Lung (tissue), 12 donors: Measurements from ENCODE around the gene ARID2. TPM values are rescaled to one million over a fixed set of nuclear protein-coding genes. Genes with fewer than 3 reads are reported as not detected.

Experiments
- ATAC-seq: fragments of 200-7000 bp; cut with Tn5 transposase; one replicate; pipeline ENCODE4 v1.9.1; 2020; ENCODE audit warnings: moderate number of reproducible peaks; ENCODE audit not compliant: insufficient read depth, low FRiP score
- DNase-seq, 3 donors: peaks; one replicate each; pipeline ENCODE4 v3.0.0-alpha.2; 2013 to 2017
- H3K27ac ChIP-seq, 2 donors: one replicate each; pipeline ENCODE4 v1.5.1; 2013; ENCODE audit warnings: mild to moderate bottlenecking in 2 of 2, moderate library complexity in 2 of 2, control low read depth in 1 of 2, inconsistent platforms in 1 of 2, low read depth in 1 of 2, low read length in 1 of 2
- H3K27me3 ChIP-seq, 3 donors: one replicate each; pipeline ENCODE4 v1.5.1; 2013; ENCODE audit warnings: low read length in 2 of 3; ENCODE audit not compliant: control insufficient read depth in 3 of 3, insufficient read depth in 3 of 3
- H3K36me3 ChIP-seq, 4 donors: one replicate each; pipeline ENCODE4 v1.5.1; 2013; ENCODE audit warnings: low read length in 4 of 4, mild to moderate bottlenecking in 1 of 4, moderate library complexity in 1 of 4; ENCODE audit not compliant: control insufficient read depth in 4 of 4, insufficient read depth in 4 of 4
- H3K4me1 ChIP-seq, 5 donors: one replicate each; pipeline ENCODE4 v1.5.1; 2013; ENCODE audit warnings: low read length in 5 of 5, mild to moderate bottlenecking in 2 of 5, moderate library complexity in 1 of 5; ENCODE audit not compliant: control insufficient read depth in 5 of 5, insufficient read depth in 5 of 5
- H3K4me3 ChIP-seq: one replicate; pipeline ENCODE4 v1.5.1; 2013; ENCODE audit warnings: mild to moderate bottlenecking, control low read depth, moderate library complexity
- H3K9ac ChIP-seq, 2 donors: one replicate each; pipeline ENCODE4 v1.5.1; 2013; ENCODE audit warnings: low read length in 2 of 2, control low read depth in 1 of 2; ENCODE audit not compliant: insufficient read depth in 1 of 2
- H3K9me3 ChIP-seq, 4 donors: one replicate each; pipeline ENCODE4 v1.5.1; 2013; ENCODE audit warnings: low read length in 3 of 4, mild to moderate bottlenecking in 1 of 4, moderate library complexity in 1 of 4; ENCODE audit not compliant: control insufficient read depth in 4 of 4, insufficient read depth in 3 of 4
- WGBS, 2 donors: extraction: QIAGEN DNeasy Blood & Tissue Kit; methylation state at CpG; one replicate each; pipeline ENCODE4 v1.1.7; 2013; 5-methylcytosine and 5-hydroxymethylcytosine counted together
- polyA plus RNA-seq, 2 donors: library from polyadenylated mRNA; stranded (reverse); fragments of 200-250 nt; gene quantifications; one replicate each; pipeline ENCODE4 v1.2.1, GENCODE V29; 2013
- total RNA-seq, 2 donors: library from RNA; depleted of rRNA in 1 of 2; stranded (reverse); fragments of >200 nt in 1 of 2; gene quantifications; one replicate each; pipeline ENCODE4 v1.2.1, GENCODE V29; 2014 to 2021
- TF ChIP-seq, protein P1 (sequence below): IDR thresholded peaks from 2 replicates; pipeline ENCODE4 v1.5.1; 2012; ENCODE audit warnings: mild to moderate bottlenecking; ENCODE audit errors: control extremely low read depth, extremely low read depth
- donor health status: control.
- donor health status: control.
- donor health status: Bipolar disorder and iron deficiency.
- donor health status: healthy.
- donor health status: DM: yes; HTN: yes; CAD: no.

ARID2 gene
- total and polyA plus RNA-seq, 4 donors = 5.3 to 79.2 (median 17.5) TPM

DNA sequence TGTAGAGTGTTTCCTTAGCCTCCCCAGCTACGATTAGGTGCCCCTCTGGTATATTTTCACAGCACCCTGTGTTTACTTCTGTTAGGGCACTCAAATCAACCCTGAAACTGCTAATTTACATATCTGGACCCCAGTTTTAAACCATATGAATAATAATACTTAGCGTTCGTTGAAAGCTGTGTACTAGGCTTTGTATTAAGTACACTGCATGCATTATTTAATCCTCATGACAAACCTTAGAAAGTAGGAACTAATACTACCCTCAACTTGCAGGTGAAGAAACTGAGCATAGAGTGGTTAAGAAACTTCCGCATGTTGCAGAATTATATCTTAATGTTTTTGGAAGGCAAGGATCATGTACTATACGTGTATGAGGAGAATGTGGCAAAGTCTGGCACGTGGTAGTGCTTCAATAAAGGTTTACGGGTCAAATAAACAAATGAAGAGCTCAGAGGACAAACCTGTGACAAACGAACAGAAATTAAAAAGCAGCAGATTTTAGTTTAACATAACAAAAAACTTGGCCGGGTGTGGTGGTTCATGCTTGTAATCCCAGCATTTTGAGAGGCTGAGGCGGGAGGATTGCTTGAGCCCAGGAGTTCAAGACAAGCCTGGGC lies 22.2 kb upstream of the ARID2 start:
- Histone ChIP-seq H3K9me3 (no peaks in the 10 kb centered on the region), H3K27me3 (no peaks in the 10 kb centered on the region), H3K27ac (no peak overlapping the region), H3K4me3 (no peak overlapping the region), H3K9ac (no peak overlapping the region), H3K36me3 (no peaks in the 10 kb centered on the region), H3K4me1 (peaks cover 0 to 8% (median 0%) of the 10 kb centered on the region in 5 donors)
- 73 to 84% methylated on average over 10 of the region's 10 CpGs for WGBS, 2 donors
- no peak for DNase-seq
- TF ChIP-seq, protein P1, sequence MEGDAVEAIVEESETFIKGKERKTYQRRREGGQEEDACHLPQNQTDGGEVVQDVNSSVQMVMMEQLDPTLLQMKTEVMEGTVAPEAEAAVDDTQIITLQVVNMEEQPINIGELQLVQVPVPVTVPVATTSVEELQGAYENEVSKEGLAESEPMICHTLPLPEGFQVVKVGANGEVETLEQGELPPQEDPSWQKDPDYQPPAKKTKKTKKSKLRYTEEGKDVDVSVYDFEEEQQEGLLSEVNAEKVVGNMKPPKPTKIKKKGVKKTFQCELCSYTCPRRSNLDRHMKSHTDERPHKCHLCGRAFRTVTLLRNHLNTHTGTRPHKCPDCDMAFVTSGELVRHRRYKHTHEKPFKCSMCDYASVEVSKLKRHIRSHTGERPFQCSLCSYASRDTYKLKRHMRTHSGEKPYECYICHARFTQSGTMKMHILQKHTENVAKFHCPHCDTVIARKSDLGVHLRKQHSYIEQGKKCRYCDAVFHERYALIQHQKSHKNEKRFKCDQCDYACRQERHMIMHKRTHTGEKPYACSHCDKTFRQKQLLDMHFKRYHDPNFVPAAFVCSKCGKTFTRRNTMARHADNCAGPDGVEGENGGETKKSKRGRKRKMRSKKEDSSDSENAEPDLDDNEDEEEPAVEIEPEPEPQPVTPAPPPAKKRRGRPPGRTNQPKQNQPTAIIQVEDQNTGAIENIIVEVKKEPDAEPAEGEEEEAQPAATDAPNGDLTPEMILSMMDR = no peak
- ATAC-seq = no peak

DNA sequence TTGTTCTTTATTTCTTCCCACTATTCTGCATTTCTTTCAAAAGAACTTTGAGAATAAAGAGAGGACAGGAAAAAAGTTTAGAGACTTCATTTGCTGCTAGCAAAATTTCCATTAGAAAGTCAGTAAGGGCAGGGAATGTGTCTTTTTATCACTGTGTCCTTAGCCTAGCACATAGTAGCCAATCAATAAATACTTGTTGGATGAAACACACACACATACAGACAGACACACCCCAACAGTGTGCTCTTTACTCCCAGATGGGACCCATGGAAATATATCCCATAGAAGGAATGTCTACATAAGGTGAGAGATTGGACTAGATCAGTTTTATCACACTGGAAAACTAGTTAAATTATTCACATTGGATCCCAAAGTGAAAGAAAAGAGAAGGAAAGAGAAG lies 21.1 kb upstream of the ARID2 start:
- H3K4me1 ChIP-seq = peaks cover 0 to 7% (median 0%) of the 10 kb centered on the region in 5 donors
- no peak for DNase-seq
- TF ChIP-seq, protein P1 = no peak
- H3K36me3 ChIP-seq = no peaks in the 10 kb centered on the region
- H3K9me3 ChIP-seq = no peaks in the 10 kb centered on the region
- no peak overlapping the region for H3K27ac ChIP-seq
- H3K9ac ChIP-seq = no peak overlapping the region
- ATAC-seq = no peak
- no peaks in the 10 kb centered on the region for H3K27me3 ChIP-seq
- H3K4me3 ChIP-seq = no peak overlapping the region

DNA sequence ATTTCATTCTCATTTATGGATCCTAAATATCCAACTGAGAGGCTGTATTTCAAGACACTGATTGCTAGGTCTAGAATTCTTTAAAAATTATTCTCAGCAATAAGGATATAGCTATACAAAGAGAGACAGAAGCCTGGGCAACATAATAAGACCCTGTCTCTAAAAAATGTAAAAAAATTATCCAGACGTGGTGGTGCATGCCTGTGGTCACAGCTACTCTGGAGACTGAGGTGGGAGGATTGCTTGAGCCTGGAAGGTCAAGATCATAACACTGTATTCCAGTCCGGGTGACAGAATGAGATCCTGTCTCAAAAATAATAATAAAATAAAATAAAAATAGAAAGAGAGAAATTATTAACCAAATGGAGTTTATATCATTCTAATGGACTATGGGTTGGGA lies 20.6 kb upstream of the ARID2 start:
- Histone ChIP-seq H3K27me3 (no peaks in the 10 kb centered on the region), H3K4me3 (no peak overlapping the region), H3K27ac (no peak overlapping the region), H3K36me3 (no peaks in the 10 kb centered on the region), H3K9me3 (no peaks in the 10 kb centered on the region), H3K9ac (no peak overlapping the region), H3K4me1 (peaks cover 0 to 7% (median 0%) of the 10 kb centered on the region in 5 donors)
- ATAC-seq = no peak
- WGBS, 2 donors = 85 to 90% methylated on average over 2 of the region's 2 CpGs
- no peak for DNase-seq
- TF ChIP-seq, protein P1 = no peak

DNA sequence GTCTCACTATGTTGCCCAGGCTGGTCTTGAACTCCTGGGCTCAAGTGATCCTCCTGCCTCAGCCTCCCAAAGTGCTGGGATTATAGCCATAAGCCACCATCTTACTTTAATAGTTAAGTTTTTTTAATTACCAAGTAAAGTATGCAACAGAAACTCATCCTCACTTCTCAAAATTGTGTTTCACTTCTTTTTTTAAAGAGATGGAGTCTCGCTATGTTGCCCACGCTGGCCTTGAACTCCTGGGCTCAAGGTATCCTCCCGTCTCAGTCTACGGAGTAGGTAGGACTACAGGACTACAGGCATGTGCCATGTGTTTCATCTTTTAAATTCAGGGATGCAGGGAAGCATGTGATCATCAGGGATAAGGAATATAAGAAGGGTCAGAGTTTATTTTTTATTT lies 17.2 kb upstream of the ARID2 start:
- TF ChIP-seq, protein P1 = no peak
- 80 to 94% methylated on average over 4 of the region's 4 CpGs for WGBS, 2 donors

More for the DNA sequence above, 17.2 kb upstream of the ARID2 start:
- no peak for DNase-seq
- H3K9me3 ChIP-seq = no peaks in the 10 kb centered on the region
- H3K4me3 ChIP-seq = no peak overlapping the region
- H3K4me1 ChIP-seq = no peaks in the 10 kb centered on the region
- no peaks in the 10 kb centered on the region for H3K36me3 ChIP-seq
- H3K27ac ChIP-seq = no peak overlapping the region
- no peak for ATAC-seq
- no peak overlapping the region for H3K9ac ChIP-seq
- no peaks in the 10 kb centered on the region for H3K27me3 ChIP-seq
